K562 (cell line): ENCODE measurements around the gene RPF1. TPM values are rescaled to one million over a fixed set of nuclear protein-coding genes. Genes with fewer than 3 reads are reported as not detected.

ENCODE experiments used
- BRF1 ChIP-seq: IDR thresholded peaks from 3 replicates; pipeline ENCODE4 v1.6.1; 2011; ENCODE audit warnings: borderline replicate concordance, mild to moderate bottlenecking; ENCODE audit not compliant: insufficient read length; ENCODE audit errors: extremely low read depth
- CHD1 ChIP-seq: fragments of 200-600 bp; sonication (generic); IDR thresholded peaks from one replicate; pipeline ENCODE4 v1.6.1; 2012; ENCODE audit warnings: mild to moderate bottlenecking, moderate library complexity, low read length, inconsistent platforms
- CUX1 ChIP-seq: fragments of 200-800 bp; sonication (Bioruptor generic); IDR thresholded peaks from 2 replicates; pipeline ENCODE4 v1.6.1; 2016; ENCODE audit warnings: missing genetic modification characterization, missing compliant biosample characterization
- FOXJ2 ChIP-seq: fragments of 200-800 bp; sonication (Bioruptor generic); IDR thresholded peaks from 2 replicates; pipeline ENCODE4 v1.6.1; 2016; ENCODE audit warnings: missing genetic modification characterization, missing compliant biosample characterization
- SMARCA4 ChIP-seq: fragments of 450-650 bp; IDR thresholded peaks from 2 replicates; pipeline ENCODE4 v1.6.1; 2016
- SREBF2 ChIP-seq: sonication (generic); formaldehyde crosslinking; IDR thresholded peaks from 2 replicates; pipeline ENCODE4 v1.4.0; 2020; ENCODE audit warnings: mild to moderate bottlenecking, missing genetic modification reagents
- TSHZ1 ChIP-seq: fragments of 250-450 bp; sonication (Bioruptor Pico); IDR thresholded peaks from 2 replicates; pipeline ENCODE4 v1.4.0; 2020; ENCODE audit warnings: mild to moderate bottlenecking, moderate library complexity
- ZBTB49 ChIP-seq: sonication (generic); formaldehyde crosslinking; IDR thresholded peaks from 2 replicates; pipeline ENCODE4 v1.8.0; 2022; ENCODE audit warnings: missing genetic modification reagents, mild to moderate bottlenecking, borderline replicate concordance
- ZNF277 ChIP-seq: fragments of 250-450 bp; sonication (Bioruptor Pico); IDR thresholded peaks from 2 replicates; pipeline ENCODE4 v1.8.0; 2022; ENCODE audit warnings: inconsistent platforms, mild to moderate bottlenecking, moderate library complexity, borderline replicate concordance
- ZNF445 ChIP-seq: fragments of 250-450 bp; sonication (Bioruptor Pico); IDR thresholded peaks from 2 replicates; pipeline ENCODE4 v1.4.0; 2020; ENCODE audit warnings: low read depth, mild to moderate bottlenecking, moderate library complexity
- ZNF717 ChIP-seq: fragments of 250-450 bp; sonication (Bioruptor Pico); IDR thresholded peaks from 2 replicates; pipeline ENCODE4 v1.5.0; 2021
- polyA plus RNA-seq, 8 experiments: library from polyadenylated mRNA; depleted of rRNA in 4 of 8; stranded (reverse) in 5 of 8; unstranded in 3 of 8; fragments of >200 nt; fragmentation: Nextera tagmentation in 2 of 8; fragmentation: Illumina TruSeq in 1 of 8; extraction: Ambion mirVana in 2 of 8; extraction: Trizol in 1 of 8; gene quantifications; 2 replicates each; pipeline versions ENCODE4 v1.2.1 to v1.2.3, GENCODE V29; 2011 to 2014; ENCODE audit warnings: inconsistent platforms in 1 of 8, missing spikeins in 1 of 8
- total RNA-seq, 7 experiments: library from RNA; depleted of rRNA in 6 of 7; stranded (reverse); fragments of >200 nt in 6 of 7; fragmentation: Illumina TruSeq in 2 of 7; extraction: Trizol in 2 of 7; gene quantifications; 2 replicates each; pipeline versions ENCODE4 v1.2.1 to v1.2.3, GENCODE V29; 2011 to 2021; ENCODE audit warnings: low replicate concordance in 1 of 7
- TF ChIP-seq, protein P1 (sequence below): sonication (generic); formaldehyde crosslinking; IDR thresholded peaks from 2 replicates; pipeline ENCODE4 v1.8.1; 2023; ENCODE audit warnings: mild to moderate bottlenecking, missing genetic modification reagents, moderate library complexity

The RPF1 gene
- total and polyA plus RNA-seq, 9 of the 15 experiments (the other 6 are each of a cell fraction or from before 2014, with no cell fraction given), result 52.4 to 156 (median 90.2) TPM

DNA sequence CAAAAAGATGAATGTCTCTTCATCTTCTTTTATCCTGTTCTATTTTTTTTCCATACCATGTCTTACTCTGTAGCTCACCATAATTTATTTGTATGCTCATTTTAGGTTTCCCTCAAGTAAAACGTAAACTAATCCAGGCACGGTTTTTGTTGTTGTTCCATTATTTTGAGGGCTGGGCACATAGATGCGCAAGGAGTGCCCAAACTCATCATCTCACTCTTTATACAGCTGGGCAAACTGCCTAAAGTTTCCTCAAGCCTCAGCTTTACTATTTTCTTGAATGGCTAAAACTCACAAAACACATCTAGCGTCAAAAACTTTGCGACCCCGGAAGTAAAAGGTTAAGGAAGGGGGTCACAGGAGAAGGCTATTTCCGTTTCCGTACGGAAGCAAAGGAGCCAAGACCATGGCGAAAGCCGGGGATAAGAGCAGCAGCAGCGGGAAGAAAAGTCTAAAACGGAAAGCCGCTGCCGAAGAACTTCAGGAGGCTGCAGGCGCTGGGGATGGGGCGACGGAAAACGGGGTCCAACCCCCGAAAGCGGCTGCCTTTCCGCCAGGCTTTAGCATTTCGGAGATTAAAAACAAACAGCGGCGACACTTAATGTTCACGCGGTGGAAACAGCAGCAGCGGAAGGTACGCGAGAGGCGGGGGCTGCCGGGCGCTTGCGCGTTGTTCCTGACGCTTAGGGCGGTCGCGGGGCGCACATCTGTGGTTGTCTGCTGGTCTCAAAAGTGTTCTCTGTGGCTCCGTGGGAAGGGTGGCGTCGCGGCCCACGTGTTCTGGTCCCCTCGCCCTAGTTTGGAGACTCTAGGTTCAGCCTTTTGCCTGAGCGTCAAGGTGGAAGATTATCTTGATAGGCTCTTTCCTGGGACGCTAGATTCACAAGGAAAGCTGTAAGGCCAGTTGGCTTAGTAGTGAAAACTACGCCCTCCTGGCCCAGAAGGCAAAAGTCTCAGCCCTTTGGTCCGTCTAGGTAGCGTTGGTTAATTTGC lies at the start of gene RPF1 (continued):
- TF ChIP-seq TSHZ1 (CRISPR knock-in tag) (no peak), BRF1 (no peak), ZNF717 (CRISPR knock-in tag) (no peak), ZNF277 (no peak), CHD1 (no peak), ZNF445 (no peak), SMARCA4 (no peak), CUX1 (CRISPR knock-in tag) (no peak), ZBTB49 (CRISPR knock-in tag) (no peak), SREBF2 (CRISPR knock-in tag) (no peak), FOXJ2 (tag) (no peak)
- TF ChIP-seq, protein P1, sequence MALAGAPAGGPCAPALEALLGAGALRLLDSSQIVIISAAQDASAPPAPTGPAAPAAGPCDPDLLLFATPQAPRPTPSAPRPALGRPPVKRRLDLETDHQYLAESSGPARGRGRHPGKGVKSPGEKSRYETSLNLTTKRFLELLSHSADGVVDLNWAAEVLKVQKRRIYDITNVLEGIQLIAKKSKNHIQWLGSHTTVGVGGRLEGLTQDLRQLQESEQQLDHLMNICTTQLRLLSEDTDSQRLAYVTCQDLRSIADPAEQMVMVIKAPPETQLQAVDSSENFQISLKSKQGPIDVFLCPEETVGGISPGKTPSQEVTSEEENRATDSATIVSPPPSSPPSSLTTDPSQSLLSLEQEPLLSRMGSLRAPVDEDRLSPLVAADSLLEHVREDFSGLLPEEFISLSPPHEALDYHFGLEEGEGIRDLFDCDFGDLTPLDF (CRISPR knock-in tag), result no peak
